ENCODE results near the gene PTGDS.

The PTGDS gene

GRCh38 chr9:137009938-137010732 is 32.8 kb downstream of the PTGDS start:
- no peak for DNase-seq (ENCODE audit: low read depth)

- DNase-seq (ENCODE audit: low read depth), result no peak
Observed at GRCh38 chr9:137011156-137011555, 33.9 kb downstream of the PTGDS start.

DNA sequence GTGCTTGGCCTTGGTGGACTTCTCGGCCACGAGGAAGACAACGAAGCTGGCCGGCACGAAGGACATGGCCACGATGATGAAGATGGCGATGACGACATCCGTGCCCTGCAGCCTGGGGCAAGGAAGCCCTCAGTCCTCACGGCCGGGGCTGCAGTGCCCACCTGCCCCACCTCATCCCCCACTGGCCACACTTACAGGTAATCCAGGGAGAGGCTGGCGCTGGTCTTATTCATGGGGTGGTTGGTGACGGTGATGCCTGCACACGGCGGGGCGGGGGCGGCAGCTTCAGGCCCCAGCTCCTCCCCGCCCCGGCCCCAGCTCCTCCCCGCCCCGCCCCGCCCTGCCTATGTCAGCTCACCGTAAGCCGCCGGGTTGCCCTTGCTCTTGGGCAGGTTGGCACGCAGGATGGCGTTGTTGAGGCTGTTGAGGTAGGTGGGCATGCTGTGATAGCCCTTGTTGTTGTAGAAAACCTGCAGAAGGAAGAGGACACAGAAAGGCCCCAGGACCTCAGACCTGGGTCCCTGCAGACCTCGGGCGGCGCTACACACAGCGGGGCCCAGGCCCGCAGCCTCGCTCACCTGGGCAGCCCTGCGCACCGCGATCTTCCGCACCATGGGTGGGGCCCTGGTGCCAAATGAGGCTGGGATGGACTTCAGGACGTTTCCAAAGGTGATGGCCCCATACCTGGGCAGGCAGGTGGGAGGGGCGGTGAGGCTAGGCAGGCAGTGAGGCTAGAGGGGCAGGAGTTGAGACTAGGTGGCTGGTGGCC is 34.8 kb downstream of the PTGDS start:
- DNase-seq (ENCODE audit: low read depth), result no peak

DNA sequence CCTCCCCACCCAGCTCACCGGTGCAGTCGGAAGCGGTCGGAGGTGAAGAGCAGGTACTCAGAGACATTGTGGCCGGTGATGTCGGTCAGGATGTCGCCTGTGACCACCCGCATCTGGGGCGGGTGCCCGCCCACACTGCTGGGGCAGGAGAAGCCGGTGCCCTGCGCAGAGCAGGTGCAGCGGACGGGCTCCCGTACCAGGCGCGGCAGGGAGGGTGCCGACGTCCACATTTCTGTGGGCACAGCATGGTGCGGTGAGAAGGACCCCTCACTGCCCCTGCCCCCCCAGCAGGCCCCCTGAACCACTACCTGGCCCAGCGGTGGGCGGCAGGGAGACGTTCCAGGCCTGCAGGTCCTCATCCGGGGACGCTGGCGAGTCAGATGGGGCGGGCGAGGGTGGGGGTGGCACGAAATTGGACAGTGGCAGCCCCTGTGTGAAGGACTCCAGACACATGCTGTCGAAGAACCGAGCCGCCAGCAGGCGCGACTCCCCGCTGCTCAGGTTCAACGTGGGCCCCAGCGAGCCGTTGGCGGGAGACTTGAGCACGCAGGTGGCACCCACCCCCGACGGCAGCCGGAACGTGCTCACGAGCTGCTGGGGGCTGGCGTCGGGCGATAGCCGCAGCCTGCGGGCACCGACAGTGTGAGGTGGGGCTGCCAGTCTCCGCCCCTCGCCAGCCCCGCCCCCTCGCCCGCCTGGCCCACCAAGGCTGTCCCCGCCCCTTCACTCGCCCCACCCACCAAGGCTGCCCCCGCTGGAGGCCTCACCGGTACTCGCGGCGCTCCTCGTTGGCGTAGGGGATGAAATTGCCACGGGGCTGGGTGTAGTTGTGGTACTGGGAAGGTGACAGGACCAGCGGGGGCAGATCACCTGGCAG is 35.6 kb downstream of the PTGDS start:
- DNase-seq (ENCODE audit: low read depth), result no peak

DNA sequence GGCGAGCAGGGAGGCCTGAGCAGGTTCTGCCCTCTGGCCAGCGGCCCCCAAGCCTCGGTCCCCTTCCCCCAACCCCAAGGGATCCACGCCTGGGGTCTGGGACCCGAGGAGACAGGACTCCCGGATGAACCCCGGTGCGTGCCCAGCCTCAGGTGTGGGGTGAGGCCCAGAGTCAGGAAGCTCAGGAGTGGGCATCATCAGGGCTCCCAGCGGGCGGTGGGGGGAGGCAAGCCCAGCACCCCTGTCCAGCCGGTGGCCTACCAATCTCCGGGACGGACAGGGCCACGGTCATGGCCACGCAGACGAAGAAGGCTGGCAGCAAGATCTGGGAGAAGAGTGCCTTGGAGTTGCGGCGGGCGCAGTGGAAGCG is 36.3 kb downstream of the PTGDS start:
- DNase-seq (ENCODE audit: low read depth), result no peak

- no peak for DNase-seq (ENCODE audit: low read depth)
Observed at GRCh38 chr9:137014166-137014565, 36.9 kb downstream of the PTGDS start.

DNA sequence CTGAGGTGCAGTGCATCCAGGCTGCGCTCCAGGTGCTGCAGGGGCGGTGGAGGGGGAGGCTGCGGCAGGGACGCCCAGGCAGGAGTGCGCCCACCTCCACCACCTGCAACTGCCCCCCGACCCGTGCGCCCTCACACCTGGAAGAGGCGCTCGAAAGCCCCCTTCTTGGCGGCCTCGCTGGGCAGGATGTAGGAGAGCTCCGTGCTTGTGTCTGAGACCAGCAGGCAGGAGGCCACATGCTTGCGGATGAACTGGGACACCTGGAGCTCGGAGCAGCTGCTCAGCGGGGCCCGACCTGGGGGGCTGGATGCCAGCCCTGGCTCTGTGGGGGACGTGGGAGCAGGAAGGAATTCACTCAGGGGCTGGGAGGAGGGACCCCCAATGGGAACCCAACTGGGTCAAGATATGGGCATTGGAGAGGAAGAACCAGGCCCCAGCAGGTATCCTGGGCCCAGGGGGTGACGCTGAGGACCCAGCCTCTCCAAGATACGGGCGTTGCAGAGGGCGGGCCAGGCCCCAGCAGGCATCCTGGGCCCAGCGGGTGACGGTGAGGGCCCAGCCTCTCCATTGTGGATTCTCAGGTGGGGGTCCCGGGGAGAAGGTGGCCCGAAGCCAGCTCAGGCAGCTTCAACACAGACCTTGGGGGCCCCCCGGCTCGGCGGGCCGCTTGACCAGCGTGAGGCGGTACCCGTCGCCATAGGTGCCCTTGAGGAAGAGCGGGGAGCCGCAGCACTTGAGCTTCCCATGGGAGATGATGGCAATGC is 37.7 kb downstream of the PTGDS start:
- DNase-seq (ENCODE audit: low read depth), result no peak

- DNase-seq (ENCODE audit: low read depth), result no peak
Observed at GRCh38 chr9:137015540-137015930, 38.2 kb downstream of the PTGDS start.

DNA sequence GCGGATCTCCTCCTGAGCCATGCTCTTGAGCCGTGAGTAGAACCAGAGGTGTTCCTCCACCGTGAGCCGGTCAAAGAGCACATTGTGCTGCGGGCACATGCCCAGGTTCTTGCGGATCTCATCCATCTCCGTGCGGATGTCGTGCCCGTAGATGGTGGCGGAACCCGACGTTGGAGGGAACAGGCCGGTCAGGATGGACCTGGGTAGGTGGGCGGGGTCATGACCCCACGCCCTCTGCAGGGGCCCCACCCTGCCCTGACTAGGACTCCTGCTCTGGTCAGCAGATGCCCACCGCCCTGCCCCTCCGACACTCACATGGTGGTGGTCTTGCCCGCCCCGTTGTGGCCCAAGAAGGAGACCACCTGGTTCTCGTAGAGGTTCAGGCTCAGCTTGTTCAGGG is 38.7 kb downstream of the PTGDS start:
- DNase-seq (ENCODE audit: low read depth), result no peak

- DNase-seq (ENCODE audit: low read depth), result no peak
Observed at GRCh38 chr9:137016436-137016835, 39.1 kb downstream of the PTGDS start.

DNA sequence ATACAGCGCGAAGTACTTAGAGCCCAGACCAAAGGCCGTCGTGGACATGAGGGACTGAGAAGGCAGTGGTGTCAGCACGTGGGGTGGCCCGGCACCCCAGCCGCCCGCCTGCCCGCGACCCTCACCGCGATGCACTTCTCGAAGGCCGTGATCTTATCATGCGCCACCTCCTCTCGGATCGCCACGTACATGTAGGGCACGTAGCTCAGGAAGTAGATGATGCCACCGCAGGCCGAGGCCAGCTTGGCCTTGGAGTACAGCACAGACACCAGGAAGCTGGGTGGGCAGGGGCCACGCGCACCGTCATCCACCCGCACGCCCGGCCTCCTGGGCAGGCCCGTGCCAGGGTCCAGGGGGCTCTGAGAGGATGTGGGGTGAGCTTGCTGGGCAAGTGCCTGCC is 39.8 kb downstream of the PTGDS start:
- no peak for DNase-seq (ENCODE audit: low read depth)

DNA sequence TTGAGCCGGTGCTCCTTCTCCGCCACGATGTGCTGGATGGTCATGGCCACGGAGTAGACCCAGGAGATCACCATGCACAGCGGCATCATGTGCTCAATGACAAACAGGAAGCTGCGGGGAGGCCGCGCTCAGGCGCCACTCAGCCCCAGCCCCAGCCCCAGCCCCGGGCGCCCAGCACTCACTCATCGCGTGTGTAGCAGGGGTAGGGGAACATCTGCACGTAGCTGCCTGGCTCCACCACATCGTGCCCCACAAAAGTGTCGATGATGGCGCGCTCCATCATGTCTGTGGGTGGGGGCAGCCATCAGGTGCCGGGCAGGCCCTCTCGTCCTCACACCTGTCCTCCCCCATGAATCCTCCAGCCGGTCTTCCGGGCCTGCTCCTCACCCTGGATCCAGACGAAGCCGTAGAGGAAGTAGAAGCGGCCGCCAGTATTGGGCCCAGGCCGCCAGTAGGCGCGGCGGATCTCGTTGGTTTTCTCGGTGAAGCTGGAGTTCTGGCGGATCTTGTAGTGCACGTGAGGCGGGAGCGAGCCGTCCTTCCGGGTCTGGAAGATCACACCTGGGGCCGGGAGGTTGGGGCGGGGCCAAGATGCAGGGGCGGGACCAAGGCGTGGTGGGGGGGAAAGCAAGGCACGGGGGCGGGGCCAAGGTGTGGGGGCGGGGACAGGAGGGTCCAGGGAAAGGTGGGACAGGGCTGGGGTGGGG is 40.6 kb downstream of the PTGDS start:
- no peak for DNase-seq (ENCODE audit: low read depth)

DNA sequence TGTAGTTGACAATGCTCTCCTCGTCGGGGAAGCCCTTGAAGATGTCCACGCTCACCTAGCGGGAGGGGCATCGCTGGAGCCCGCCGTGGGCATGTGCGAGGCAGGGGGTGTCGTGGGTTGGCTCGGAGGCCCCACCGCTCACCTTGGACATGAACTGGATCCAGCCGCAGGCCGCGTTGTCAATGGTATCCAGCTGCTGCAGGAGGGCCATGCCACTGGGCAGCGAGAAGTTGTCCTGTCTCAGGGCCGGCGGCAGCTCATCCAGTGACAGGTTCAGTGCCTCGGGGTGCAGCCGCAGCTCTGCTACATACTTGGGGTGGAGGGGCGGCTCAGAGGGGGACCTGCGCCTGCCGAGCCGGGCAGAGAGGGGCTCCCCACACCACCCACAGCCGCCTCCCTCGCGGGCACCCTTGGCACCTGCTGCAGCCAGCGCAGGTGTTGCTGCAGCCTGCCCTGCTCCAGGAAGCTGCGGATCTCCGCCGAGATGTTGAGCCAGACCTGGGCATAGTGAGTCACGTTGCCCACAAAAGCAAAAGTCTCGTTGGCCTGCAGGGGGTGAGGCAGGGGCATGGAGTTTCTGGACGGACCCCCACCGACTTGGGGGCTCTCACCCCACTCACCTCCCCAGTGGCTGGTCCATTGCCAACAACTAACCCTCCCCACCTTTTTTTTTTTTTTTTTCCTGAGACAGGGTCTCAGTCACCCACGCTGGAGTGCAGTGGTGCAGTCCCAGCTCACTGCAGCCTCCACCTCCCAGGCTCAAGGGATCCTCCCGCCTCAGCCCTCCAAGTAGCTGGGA is 41.7 kb downstream of the PTGDS start:
- no peak for DNase-seq (ENCODE audit: low read depth)

DNA sequence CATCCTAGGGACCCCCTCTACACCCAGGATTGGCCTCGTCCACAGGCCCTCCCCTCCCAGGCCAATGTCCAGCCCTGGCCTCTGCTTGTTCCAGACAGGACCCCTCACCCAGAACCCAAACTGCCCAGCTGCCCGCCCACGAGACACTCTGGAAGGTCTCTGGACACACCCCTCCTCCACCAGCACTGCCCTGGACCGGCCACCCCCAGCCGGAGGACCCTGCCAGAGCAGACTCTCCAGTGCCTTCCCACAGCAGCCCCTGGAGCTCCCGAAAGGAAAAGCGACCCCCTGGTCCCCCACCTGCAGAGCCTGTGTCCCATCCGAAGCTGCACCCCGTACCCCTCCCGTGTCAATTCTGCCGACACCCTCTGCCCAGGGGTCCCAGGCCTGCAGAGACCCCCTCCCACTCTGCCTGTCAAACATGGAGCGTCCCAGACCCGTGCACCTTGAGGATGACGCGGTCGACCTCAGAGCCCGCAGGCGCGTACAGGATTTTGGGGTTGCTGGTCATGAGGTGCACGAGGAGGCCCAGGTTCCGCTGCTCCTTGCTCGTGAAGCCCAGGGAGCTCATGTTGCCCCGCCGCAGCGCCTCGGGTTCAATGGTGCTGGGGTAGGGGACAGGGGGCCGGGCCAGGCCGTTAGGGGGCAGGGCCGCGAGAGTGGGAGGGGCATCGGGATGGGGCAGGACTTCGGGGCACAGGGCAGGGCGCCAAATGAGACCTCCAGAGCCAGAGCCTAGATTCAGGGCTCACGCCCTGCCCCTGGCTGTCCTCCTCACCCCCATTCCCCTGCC is 42.8 kb downstream of the PTGDS start:
- DNase-seq (ENCODE audit: low read depth), result no peak

- no peak for DNase-seq (ENCODE audit: low read depth)
Observed at GRCh38 chr9:137020771-137021567, 43.7 kb downstream of the PTGDS start.

DNA sequence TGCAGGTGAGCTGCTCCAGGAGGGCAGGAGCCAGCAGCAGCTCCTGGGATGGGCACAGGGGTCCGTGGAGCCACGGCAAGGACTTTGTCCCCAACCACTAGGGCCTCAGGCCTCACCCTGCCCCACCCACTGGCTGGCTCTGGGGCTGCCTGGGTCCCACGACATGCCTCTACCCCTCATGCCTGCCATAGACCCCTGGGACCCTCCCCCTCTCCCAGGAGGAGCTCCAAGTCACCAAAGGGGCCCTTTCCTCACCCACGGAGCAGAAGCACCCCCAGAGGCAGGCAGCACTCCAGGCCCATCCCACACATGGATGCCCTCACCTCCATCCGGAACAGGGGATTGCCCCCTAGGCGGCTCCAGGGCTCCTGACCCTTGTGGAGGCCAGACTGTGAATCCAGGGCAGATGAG is 44.3 kb downstream of the PTGDS start:
- no peak for DNase-seq (ENCODE audit: low read depth)

DNA sequence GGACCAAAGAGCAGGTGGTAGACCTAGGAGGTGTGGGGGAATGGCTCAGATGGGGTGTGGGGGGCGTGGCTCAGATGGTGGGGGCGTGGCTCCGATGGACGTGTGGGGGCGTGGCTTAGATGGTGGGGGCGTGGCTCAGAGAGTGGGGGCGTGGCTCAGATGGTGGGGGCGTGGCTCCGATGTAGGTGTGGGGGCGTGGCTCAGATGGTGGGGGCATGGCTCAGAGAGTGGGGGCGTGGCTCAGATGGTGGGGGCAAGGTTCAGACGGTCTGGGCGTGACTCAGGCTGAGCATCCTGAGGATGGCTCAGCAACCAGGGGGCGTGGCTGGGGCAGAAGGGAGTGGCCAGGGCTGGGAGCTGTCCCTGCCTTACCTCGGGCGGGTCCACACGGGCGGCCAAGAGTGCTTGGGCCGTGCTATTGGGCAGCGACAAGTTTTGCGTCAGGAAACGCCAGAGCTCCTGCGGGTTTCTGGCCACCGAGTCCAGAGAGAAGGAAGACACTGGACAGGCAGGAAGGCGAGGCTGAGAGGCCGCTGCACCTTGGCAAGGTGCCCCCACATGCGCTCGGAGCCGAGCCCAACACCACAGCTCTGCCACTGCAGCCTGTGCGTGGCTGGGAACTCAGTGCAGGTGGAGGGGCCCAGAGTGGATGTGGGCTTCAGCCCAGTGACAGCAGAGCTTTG is 44.8 kb downstream of the PTGDS start:
- peak; percentile 70 for DNase-seq (ENCODE audit: low read depth)

DNA sequence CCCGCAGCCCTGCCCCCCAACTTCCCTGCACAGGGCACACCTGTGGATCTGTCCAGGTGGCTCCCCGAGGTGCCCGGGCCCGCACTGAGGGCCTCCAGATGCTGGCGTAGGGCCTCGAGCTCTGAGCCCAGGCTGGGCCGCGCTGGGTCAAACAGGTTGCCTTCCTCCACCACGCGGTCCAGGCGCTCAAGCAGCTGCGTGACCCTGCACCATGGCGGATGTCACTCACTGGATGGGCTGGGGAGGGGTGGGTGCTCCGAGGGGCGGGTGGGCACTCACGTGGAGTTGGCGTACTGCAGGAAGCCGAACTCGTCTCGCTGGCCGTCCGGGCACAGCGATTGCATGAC is 45.3 kb downstream of the PTGDS start:
- no peak for DNase-seq (ENCODE audit: low read depth)

All from T-helper 22 cell (primary cell).